ENCODE results near the gene HMG20B.

HMG20B gene

GRCh38 chr19:3524904-3525451 is 47.8 kb upstream of the HMG20B start:
- Histone ChIP-seq H3K4me3 (replicated peaks; ENCODE audit: insufficient read depth, low read length) (no peak overlapping the region), H3K27ac (replicated peaks) (no peak overlapping the region), H3K27me3 (ENCODE audit: insufficient read depth, poor library complexity, severe bottlenecking) (no peaks in the 10 kb centered on the region)
- TF ChIP-seq, protein P1, sequence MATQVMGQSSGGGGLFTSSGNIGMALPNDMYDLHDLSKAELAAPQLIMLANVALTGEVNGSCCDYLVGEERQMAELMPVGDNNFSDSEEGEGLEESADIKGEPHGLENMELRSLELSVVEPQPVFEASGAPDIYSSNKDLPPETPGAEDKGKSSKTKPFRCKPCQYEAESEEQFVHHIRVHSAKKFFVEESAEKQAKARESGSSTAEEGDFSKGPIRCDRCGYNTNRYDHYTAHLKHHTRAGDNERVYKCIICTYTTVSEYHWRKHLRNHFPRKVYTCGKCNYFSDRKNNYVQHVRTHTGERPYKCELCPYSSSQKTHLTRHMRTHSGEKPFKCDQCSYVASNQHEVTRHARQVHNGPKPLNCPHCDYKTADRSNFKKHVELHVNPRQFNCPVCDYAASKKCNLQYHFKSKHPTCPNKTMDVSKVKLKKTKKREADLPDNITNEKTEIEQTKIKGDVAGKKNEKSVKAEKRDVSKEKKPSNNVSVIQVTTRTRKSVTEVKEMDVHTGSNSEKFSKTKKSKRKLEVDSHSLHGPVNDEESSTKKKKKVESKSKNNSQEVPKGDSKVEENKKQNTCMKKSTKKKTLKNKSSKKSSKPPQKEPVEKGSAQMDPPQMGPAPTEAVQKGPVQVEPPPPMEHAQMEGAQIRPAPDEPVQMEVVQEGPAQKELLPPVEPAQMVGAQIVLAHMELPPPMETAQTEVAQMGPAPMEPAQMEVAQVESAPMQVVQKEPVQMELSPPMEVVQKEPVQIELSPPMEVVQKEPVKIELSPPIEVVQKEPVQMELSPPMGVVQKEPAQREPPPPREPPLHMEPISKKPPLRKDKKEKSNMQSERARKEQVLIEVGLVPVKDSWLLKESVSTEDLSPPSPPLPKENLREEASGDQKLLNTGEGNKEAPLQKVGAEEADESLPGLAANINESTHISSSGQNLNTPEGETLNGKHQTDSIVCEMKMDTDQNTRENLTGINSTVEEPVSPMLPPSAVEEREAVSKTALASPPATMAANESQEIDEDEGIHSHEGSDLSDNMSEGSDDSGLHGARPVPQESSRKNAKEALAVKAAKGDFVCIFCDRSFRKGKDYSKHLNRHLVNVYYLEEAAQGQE (IDR thresholded peaks at IDR 0.05; ENCODE audit: insufficient replicate concordance, low read depth) = no peak
- no peak for TF ChIP-seq CTCF (IDR thresholded peaks at IDR 0.05; ENCODE audit: insufficient read depth, low read length)
- no peak for TF ChIP-seq POLR2AphosphoS5 (IDR thresholded peaks at IDR 0.05; ENCODE audit: low read depth)
- no peak for TF ChIP-seq GABPA (IDR thresholded peaks at IDR 0.05; ENCODE audit: low read depth)
- DNase-seq (ENCODE audit: low read depth in 1 of 2, low spot score in 1 of 2) = no peak

DNA sequence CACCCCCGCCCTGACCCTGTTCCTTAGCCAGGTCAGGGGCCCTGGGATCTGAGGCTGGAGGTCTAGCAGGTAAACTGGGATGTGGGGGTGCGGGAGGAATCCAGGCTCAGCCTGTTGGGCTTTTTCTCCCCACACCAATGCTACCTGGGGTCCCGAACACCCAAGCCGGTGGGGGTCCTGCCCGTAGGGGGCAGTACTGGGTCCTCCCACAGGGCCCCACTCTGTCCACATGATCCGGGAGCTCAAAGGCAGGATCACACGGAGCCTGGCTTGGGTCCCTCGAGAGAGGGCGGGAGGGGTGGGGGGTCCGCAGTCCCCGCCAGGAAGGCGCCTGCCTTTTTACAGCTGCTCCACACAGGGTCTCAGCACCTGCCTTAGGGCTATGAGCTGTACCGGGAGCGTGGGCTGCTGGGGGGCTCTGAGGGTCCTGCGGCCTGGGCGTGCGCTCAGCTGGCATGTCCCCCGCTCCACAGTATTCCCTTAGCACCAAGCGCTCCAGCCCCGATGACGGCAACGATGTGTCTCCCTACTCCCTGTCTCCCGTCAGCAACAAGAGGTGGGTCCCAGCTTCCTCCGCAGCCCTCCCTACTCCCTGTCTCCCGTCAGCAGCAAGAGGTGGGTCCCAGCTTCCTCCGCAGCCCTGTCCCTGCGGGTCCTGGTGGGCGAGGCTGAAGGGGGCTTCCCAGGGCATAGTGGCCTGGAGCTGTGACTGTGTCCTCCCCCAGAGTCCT is 46.1 kb upstream of the HMG20B start:
- DNase-seq (ENCODE audit: low read depth in 1 of 2, low spot score in 1 of 2) = no peak
- TF ChIP-seq SPI1 (IDR thresholded peaks at IDR 0.05; ENCODE audit: borderline replicate concordance, low read depth) = no peak
- no peak for TF ChIP-seq GABPA (IDR thresholded peaks at IDR 0.05; ENCODE audit: low read depth)
- TF ChIP-seq CTCF (IDR thresholded peaks at IDR 0.05; ENCODE audit: insufficient read depth, low read length) = no peak
- TF ChIP-seq, protein P1 (IDR thresholded peaks at IDR 0.05; ENCODE audit: insufficient replicate concordance, low read depth) = no peak
- TF ChIP-seq POLR2AphosphoS5 (IDR thresholded peaks at IDR 0.05; ENCODE audit: low read depth) = no peak
- Histone ChIP-seq H3K27me3 (ENCODE audit: insufficient read depth, poor library complexity, severe bottlenecking) (no peaks in the 10 kb centered on the region), H3K27ac (replicated peaks) (no peak overlapping the region), H3K4me3 (replicated peaks; ENCODE audit: insufficient read depth, low read length) (no peak overlapping the region)

DNA sequence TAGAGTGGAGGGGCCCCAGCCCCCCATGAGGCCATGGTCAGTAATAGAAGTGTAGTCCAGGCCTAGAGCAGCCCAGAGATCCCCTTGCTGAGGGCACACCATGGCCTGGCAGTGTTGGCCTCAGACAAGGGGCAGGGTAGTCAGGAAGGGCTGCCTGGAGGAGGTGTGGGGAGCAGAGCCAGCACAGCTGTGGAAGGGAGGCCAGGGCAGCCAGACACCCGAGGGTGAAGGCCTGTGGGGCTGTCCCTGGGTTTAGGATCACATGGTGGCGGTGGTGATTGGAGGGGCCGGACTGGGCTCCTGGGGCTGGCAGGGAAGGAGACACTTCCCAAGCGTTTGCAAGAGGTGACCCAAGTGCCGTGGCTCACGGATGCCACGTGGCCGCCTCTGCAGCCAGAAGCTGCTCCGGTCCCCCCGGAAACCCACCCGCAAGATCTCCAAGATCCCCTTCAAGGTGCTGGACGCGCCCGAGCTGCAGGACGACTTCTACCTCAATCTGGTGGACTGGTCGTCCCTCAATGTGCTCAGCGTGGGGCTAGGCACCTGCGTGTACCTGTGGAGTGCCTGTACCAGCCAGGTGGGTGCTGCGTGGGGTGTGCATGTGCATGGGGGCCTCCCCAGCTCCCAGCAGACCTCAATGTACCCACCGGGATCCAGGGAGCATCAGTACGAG is 45.4 kb upstream of the HMG20B start:
- TF ChIP-seq, protein P1 (IDR thresholded peaks at IDR 0.05; ENCODE audit: insufficient replicate concordance, low read depth) = no peak
- TF ChIP-seq GABPA (IDR thresholded peaks at IDR 0.05; ENCODE audit: low read depth) = no peak
- TF ChIP-seq SPI1 (IDR thresholded peaks at IDR 0.05; ENCODE audit: borderline replicate concordance, low read depth) = no peak
- no peak for TF ChIP-seq POLR2AphosphoS5 (IDR thresholded peaks at IDR 0.05; ENCODE audit: low read depth)
- TF ChIP-seq CTCF (IDR thresholded peaks at IDR 0.05; ENCODE audit: insufficient read depth, low read length) = no peak
- Histone ChIP-seq H3K27ac (replicated peaks) (no peak overlapping the region), H3K4me3 (replicated peaks; ENCODE audit: insufficient read depth, low read length) (no peak overlapping the region), H3K27me3 (ENCODE audit: insufficient read depth, poor library complexity, severe bottlenecking) (no peaks in the 10 kb centered on the region)
- DNase-seq (ENCODE audit: low read depth in 1 of 2, low spot score in 1 of 2) = no peak

Measured in HL-60 (cell line).